ENCODE results near the gene SESN1. TPM values are rescaled to one million over a fixed set of nuclear protein-coding genes. Genes with fewer than 3 reads are reported as not detected.

SESN1 gene
- total RNA-seq, 1 experiment from 2014 or later, result 17.5 TPM

DNA sequence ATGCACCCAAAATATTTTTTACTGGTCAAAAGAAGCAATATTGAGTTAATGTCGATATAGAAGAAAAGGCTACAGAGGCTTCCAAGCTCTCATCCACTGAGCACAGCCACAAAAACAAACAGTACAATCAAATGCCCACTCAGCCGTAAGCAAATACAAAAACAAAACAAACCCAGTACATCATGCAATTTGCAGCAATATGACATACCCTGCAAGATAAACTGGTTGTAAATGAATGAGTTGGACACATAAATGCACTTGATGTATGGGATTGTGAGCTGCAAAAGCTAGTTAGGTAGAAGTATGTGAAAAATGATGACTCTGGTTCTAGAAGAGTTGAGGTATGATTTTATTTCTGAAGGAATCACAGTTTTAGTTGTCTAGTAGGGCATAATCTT, 83.9 kb downstream of the SESN1 start:
- no peak overlapping the region for H4K8ac ChIP-seq (replicated peaks; ENCODE audit: insufficient read length, low read depth, low read length)
- no peak overlapping the region for H3K4me2 ChIP-seq (ENCODE audit: insufficient read depth, insufficient read length, low read length)
- no peak overlapping the region for H2BK120ac ChIP-seq (ENCODE audit: low read depth, low read length, poor library complexity, severe bottlenecking)
- no peaks in the 10 kb centered on the region for H3K79me2 ChIP-seq (ENCODE audit: insufficient read depth, low read length)
- no peaks in the 10 kb centered on the region for H4K20me1 ChIP-seq (ENCODE audit: control insufficient read depth, insufficient read depth, insufficient read length)
- H3K9me3 Mint-ChIP-seq, result no peaks in the 10 kb centered on the region
- H3K4me1 ChIP-seq (ENCODE audit: insufficient read depth, low read length), result no peaks in the 10 kb centered on the region
- H3K79me1 ChIP-seq (ENCODE audit: insufficient read depth, low read depth, low read length, poor library complexity, severe bottlenecking), result no peaks in the 10 kb centered on the region
- no peak overlapping the region for H2BK5ac ChIP-seq (ENCODE audit: insufficient read length, low read length)
- no peak overlapping the region for H4K91ac ChIP-seq (ENCODE audit: insufficient read length, low read depth, low read length)
- H3K18ac ChIP-seq (ENCODE audit: insufficient read length, low read depth, low read length), result no peak overlapping the region
- no peak overlapping the region for H3K56ac ChIP-seq (ENCODE audit: insufficient read length, low read depth, low read length)
- H2BK12ac ChIP-seq (ENCODE audit: insufficient read length, low read depth, low read length), result no peak overlapping the region
- H3T11ph ChIP-seq (ENCODE audit: low read length), result no peak overlapping the region
- H3K36me3 Mint-ChIP-seq (ENCODE audit: insufficient read depth in 1 of 3, low read depth in 3 of 3), result no peaks in the 10 kb centered on the region
- no peak for DNase-seq
- H3K23me2 ChIP-seq (ENCODE audit: insufficient read length, low read depth, low read length, poor library complexity, severe bottlenecking), result peaks cover 4% of the 10 kb centered on the region
- H3K4me1 Mint-ChIP-seq, result peaks cover 28 to 29% of the 10 kb centered on the region in 2 experiments
- H3K27me3 Mint-ChIP-seq (ENCODE audit: low read depth), result no peaks in the 10 kb centered on the region
- H4K5ac ChIP-seq (ENCODE audit: insufficient read length, low read depth, low read length), result no peak overlapping the region
- no peak overlapping the region for H3K9ac ChIP-seq (ENCODE audit: extremely low read depth, insufficient read length, low read length)
- no peaks in the 10 kb centered on the region for H3K9me3 ChIP-seq (ENCODE audit: control insufficient read depth, low read depth, low read length)
- no peak overlapping the region for H3K14ac ChIP-seq (ENCODE audit: insufficient read depth, low read length)
- no peak overlapping the region for H2AFZ ChIP-seq (ENCODE audit: low read length)
- no peak overlapping the region; a peak in 1 of 7 replicates for H3K27ac Mint-ChIP-seq
- no peak overlapping the region for H3K4ac ChIP-seq (ENCODE audit: low read depth, low read length)
- no peak overlapping the region for H2BK15ac ChIP-seq (ENCODE audit: low read depth, low read length)
- no peak overlapping the region for H3K4me3 Mint-ChIP-seq
- WGBS (ENCODE audit: extremely low coverage, insufficient read length, low lambda C conversion rate), result no CpG with 5 or more reads among the region's 2 CpGs
- H2BK20ac ChIP-seq (ENCODE audit: low read depth, low read length, poor library complexity, severe bottlenecking), result no peak overlapping the region
- no peak overlapping the region for H2AK5ac ChIP-seq (ENCODE audit: insufficient read length, low read length)
- TF ChIP-seq, protein P1, sequence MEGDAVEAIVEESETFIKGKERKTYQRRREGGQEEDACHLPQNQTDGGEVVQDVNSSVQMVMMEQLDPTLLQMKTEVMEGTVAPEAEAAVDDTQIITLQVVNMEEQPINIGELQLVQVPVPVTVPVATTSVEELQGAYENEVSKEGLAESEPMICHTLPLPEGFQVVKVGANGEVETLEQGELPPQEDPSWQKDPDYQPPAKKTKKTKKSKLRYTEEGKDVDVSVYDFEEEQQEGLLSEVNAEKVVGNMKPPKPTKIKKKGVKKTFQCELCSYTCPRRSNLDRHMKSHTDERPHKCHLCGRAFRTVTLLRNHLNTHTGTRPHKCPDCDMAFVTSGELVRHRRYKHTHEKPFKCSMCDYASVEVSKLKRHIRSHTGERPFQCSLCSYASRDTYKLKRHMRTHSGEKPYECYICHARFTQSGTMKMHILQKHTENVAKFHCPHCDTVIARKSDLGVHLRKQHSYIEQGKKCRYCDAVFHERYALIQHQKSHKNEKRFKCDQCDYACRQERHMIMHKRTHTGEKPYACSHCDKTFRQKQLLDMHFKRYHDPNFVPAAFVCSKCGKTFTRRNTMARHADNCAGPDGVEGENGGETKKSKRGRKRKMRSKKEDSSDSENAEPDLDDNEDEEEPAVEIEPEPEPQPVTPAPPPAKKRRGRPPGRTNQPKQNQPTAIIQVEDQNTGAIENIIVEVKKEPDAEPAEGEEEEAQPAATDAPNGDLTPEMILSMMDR (conservative IDR thresholded peaks at IDR 0.05), result no peak
- no peak overlapping the region for H3K23ac ChIP-seq (ENCODE audit: insufficient read length, low read depth, low read length)
- H3K27ac ChIP-seq (ENCODE audit: insufficient read length, low read depth, low read length), result no peak overlapping the region
- no peaks in the 10 kb centered on the region for H3K27me3 ChIP-seq (ENCODE audit: insufficient read depth, low read length)

All from H9 (cell line).